Endothelial cell of umbilical vein (primary cell): ENCODE data around the gene AK8. TPM values are rescaled to one million over a fixed set of nuclear protein-coding genes. Genes with fewer than 3 reads are reported as not detected.

Experiments
- BruUV-seq: library from RNA; stranded (reverse); fragments of 400-500 nt; replicated peaks from 2 replicates; lab custom pipeline; 2021; lab: Mats Ljungman, UMichigan
- CTCF ChIA-PET: fragments of 300-600, 350-600 bp; sonication (Branson Sonifier 250); formaldehyde crosslinking; loops from one replicate; lab custom pipeline; 2021; ENCODE audit warnings: antibody characterized with exemption, inconsistent platforms; lab: Charles Lee
- POLR2A ChIA-PET: fragments of 300-600, 350-600 bp; sonication (Branson Sonifier 250); formaldehyde crosslinking; loops from one replicate; lab custom pipeline; 2021; ENCODE audit warnings: antibody characterized with exemption, inconsistent platforms; lab: Charles Lee
- DNase-seq: peaks from one replicate; pipeline ENCODE4 v3.0.0-alpha.2; 2011; ENCODE audit warnings: low read depth, low spot score
- FAIRE-seq: peaks from 2 replicates; lab custom pipeline; 2011; peaks lifted over from hg19 to GRCh38; lab: Jason Lieb, UNC
- H2AFZ ChIP-seq: 2 replicates; pipeline ENCODE4 v1.6.0; 2012; ENCODE audit warnings: low read depth, low read length, control low read depth, inconsistent platforms
- H3K27ac ChIP-seq: 2 replicates; pipeline ENCODE4 v1.5.1; 2011; ENCODE audit warnings: low read depth, mild to moderate bottlenecking, control low read depth, low read length, moderate library complexity; ENCODE audit not compliant: insufficient read depth
- H3K27me3 ChIP-seq, 2 experiments: 2 replicates each; pipeline versions ENCODE4 v1.6.0 to v1.6.1; 2011; ENCODE audit warnings: low read length in 2 of 2, mixed read lengths in 1 of 2; ENCODE audit not compliant: control insufficient read depth in 2 of 2, insufficient read depth in 2 of 2
- H3K36me3 ChIP-seq, 2 experiments: 2 replicates in 1 of 2; 3 replicates in 1 of 2; pipeline ENCODE4 v1.5.1; 2011; ENCODE audit warnings: low read length in 2 of 2, mild to moderate bottlenecking in 1 of 2, moderate library complexity in 1 of 2; ENCODE audit not compliant: control insufficient read depth in 2 of 2, insufficient read depth in 2 of 2; ENCODE audit errors: extremely low read depth in 1 of 2
- H3K4me1 ChIP-seq: 3 replicates; pipeline ENCODE4 v1.5.1; 2011; ENCODE audit warnings: mild to moderate bottlenecking, low read length; ENCODE audit not compliant: control insufficient read depth, insufficient read depth; ENCODE audit errors: extremely low read depth
- H3K4me2 ChIP-seq: 2 replicates; pipeline ENCODE4 v1.6.1; 2011; ENCODE audit warnings: low read length, control low read depth, mixed read lengths; ENCODE audit not compliant: insufficient read depth
- H3K4me3 ChIP-seq, 3 experiments: fragments of 200-600 bp in 1 of 3; sonication (generic), shearing (Covaris generic) in 1 of 3; replicated peaks in 1 of 3; 2 replicates each; pipeline ENCODE4 v1.5.1; 2011 to 2016; ENCODE audit warnings: control low read depth in 3 of 3, low read length in 3 of 3, mild to moderate bottlenecking in 2 of 3, inconsistent platforms in 1 of 3, low read depth in 1 of 3, moderate library complexity in 1 of 3; ENCODE audit not compliant: insufficient read depth in 1 of 3
- H3K79me2 ChIP-seq: 2 replicates; pipeline ENCODE4 v1.6.0; 2012; ENCODE audit warnings: low read length, inconsistent platforms; ENCODE audit not compliant: control insufficient read depth, insufficient read depth
- H3K9ac ChIP-seq: replicated peaks from 2 replicates; pipeline ENCODE3; 2011; ENCODE audit warnings: low read length, control low read depth; ENCODE audit not compliant: insufficient read depth; ENCODE audit errors: extremely low read depth
- H3K9me1 ChIP-seq: replicated peaks from 3 replicates; pipeline ENCODE4 v1.6.0; 2011; ENCODE audit warnings: mild to moderate bottlenecking, low read length; ENCODE audit not compliant: control insufficient read depth, insufficient read depth; ENCODE audit errors: extremely low read depth
- H3K9me3 ChIP-seq: replicated peaks from 2 replicates; pipeline ENCODE4 v1.5.1; 2012; ENCODE audit warnings: low read length, inconsistent platforms; ENCODE audit not compliant: control insufficient read depth, insufficient read depth
- H4K20me1 ChIP-seq: replicated peaks from 2 replicates; pipeline ENCODE3; 2011; ENCODE audit warnings: mild to moderate bottlenecking, low read length; ENCODE audit not compliant: control insufficient read depth, insufficient read depth; ENCODE audit errors: extremely low read depth
- EZH2 ChIP-seq: IDR thresholded peaks from 2 replicates; pipeline ENCODE4 v1.6.1; 2012; ENCODE audit warnings: borderline replicate concordance, low read depth, mild to moderate bottlenecking, moderate library complexity, low read length, inconsistent platforms; ENCODE audit not compliant: severe bottlenecking
- FOS ChIP-seq: IDR thresholded peaks from 2 replicates; pipeline ENCODE4 v1.6.1; 2011; ENCODE audit warnings: mild to moderate bottlenecking, low read length, moderate library complexity, borderline replicate concordance; ENCODE audit not compliant: insufficient read depth
- GATA2 ChIP-seq: IDR thresholded peaks from 2 replicates; pipeline ENCODE4 v1.7.0; 2011; ENCODE audit warnings: low read depth, mild to moderate bottlenecking, moderate library complexity, mixed read lengths, low read length; ENCODE audit not compliant: insufficient read length, insufficient read depth
- JUN ChIP-seq: IDR thresholded peaks from 2 replicates; pipeline ENCODE4 v1.6.1; 2011; ENCODE audit warnings: borderline replicate concordance, low read depth; ENCODE audit not compliant: insufficient read length, insufficient read depth
- MAX ChIP-seq: IDR thresholded peaks from 2 replicates; pipeline ENCODE4 v1.6.1; 2011; ENCODE audit not compliant: insufficient read depth, insufficient read length
- MYC ChIP-seq: IDR thresholded peaks from one replicate; pipeline ENCODE4 v1.6.1; 2011; ENCODE audit warnings: mild to moderate bottlenecking, low read depth, low read length
- POLR2A ChIP-seq: IDR thresholded peaks from 2 replicates; pipeline ENCODE4 v1.6.1; 2012; ENCODE audit warnings: low read depth, mild to moderate bottlenecking, control low read depth, low read length
- POLR2AphosphoS5 ChIP-seq: IDR thresholded peaks from 2 replicates; pipeline ENCODE4 v1.6.1; 2012; ENCODE audit warnings: low read depth, mild to moderate bottlenecking, control low read depth, low read length, moderate library complexity; ENCODE audit not compliant: insufficient read depth
- dilution Hi-C: fragments of 300-500 bp; cut with MboI; formaldehyde crosslinking; loops from one replicate; pipeline ENCODE4 v1.15.0; 2019; ENCODE audit warnings: low sequenced_read_pairs; ENCODE audit not compliant: extremely low pct_ligation_motif_present
- intact Hi-C: fragments of 100-400 bp; cut with micrococcal nuclease; formaldehyde crosslinking; loops from one replicate; pipeline ENCODE4 v1.10.0; 2022
- polyA plus RNA-seq, 4 experiments: library from polyadenylated mRNA; depleted of rRNA in 3 of 4; stranded (reverse) in 3 of 4; unstranded in 1 of 4; fragments of >200 nt; gene quantifications; 2 replicates each; pipeline versions ENCODE4 v1.2.1 to v1.2.3, GENCODE V29; 2011 to 2012; ENCODE audit warnings: missing spikeins in 1 of 4
- total RNA-seq: library from RNA; stranded (reverse); gene quantifications from 2 replicates; pipeline ENCODE4 v1.2.3, GENCODE V29; 2021
- TF ChIP-seq, protein P1 (sequence below), 2 donors: IDR thresholded peaks; 1 replicate in 1 of 2; 2 replicates in 1 of 2; pipeline ENCODE4 v1.5.1; 2011; ENCODE audit warnings: low read length in 2 of 2, mild to moderate bottlenecking in 2 of 2, moderate library complexity in 2 of 2, control low read depth in 1 of 2, inconsistent platforms in 1 of 2, low read depth in 1 of 2; ENCODE audit not compliant: insufficient read depth in 1 of 2; ENCODE audit errors: extremely low read depth in 1 of 2

Gene AK8
- total and polyA plus RNA-seq, 2 donors (not counting 3 experiments of a cell fraction or from before 2014, with no cell fraction given), result 0.06 TPM; not detected in 1

DNA sequence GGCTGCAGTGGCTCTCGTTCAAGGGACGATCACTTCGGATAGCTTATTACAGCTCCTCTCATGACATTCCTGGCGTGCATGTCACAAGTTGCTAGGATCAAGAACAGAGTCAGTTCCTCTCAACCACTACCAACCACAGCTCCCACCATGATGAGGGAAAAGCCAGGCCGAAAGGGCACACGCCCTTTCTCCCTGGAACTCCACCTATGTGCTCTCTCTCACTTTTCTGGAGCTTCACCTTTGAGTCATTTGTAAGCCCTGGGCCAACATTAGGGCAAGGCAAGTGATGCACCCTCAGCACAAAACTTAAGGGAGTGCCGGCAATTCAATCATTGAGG, 2.2 kb upstream of the AK8 start:
- dilution Hi-C loops, result no loop called here
- Histone ChIP-seq H4K20me1 (no peaks in the 10 kb centered on the region), H3K36me3 (no peaks in the 10 kb centered on the region), H3K9me1 (no peaks in the 10 kb centered on the region), H3K9ac (no peak overlapping the region), H3K27ac (no peak overlapping the region), H3K79me2 (no peaks in the 10 kb centered on the region), H3K27me3 (peaks cover 0 to 3% of the 10 kb centered on the region in 2 experiments), H3K4me3 (no peak overlapping the region), H3K4me1 (peaks cover 2% of the 10 kb centered on the region), H3K9me3 (no peaks in the 10 kb centered on the region), H2AFZ (no peak overlapping the region), H3K4me2 (no peak overlapping the region)
- POLR2A ChIA-PET, result no interaction called here
- FAIRE-seq (no peak), DNase-seq (no peak)
- TF ChIP-seq GATA2 (no peak), POLR2AphosphoS5 (no peak), MAX (no peak), POLR2A (no peak), JUN (no peak), EZH2 (no peak), MYC (no peak), FOS (no peak)
- TF ChIP-seq, protein P1, sequence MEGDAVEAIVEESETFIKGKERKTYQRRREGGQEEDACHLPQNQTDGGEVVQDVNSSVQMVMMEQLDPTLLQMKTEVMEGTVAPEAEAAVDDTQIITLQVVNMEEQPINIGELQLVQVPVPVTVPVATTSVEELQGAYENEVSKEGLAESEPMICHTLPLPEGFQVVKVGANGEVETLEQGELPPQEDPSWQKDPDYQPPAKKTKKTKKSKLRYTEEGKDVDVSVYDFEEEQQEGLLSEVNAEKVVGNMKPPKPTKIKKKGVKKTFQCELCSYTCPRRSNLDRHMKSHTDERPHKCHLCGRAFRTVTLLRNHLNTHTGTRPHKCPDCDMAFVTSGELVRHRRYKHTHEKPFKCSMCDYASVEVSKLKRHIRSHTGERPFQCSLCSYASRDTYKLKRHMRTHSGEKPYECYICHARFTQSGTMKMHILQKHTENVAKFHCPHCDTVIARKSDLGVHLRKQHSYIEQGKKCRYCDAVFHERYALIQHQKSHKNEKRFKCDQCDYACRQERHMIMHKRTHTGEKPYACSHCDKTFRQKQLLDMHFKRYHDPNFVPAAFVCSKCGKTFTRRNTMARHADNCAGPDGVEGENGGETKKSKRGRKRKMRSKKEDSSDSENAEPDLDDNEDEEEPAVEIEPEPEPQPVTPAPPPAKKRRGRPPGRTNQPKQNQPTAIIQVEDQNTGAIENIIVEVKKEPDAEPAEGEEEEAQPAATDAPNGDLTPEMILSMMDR (IDR thresholded peaks at IDR 0.05; ENCODE audit: extremely low read depth in 1 of 2, insufficient read depth in 1 of 2, low read depth in 1 of 2, low read length in 2 of 2), result no peak
- intact Hi-C loops, result no loop called here
- CTCF ChIA-PET, result interaction anchor here (2.3 kb wide), 1 partner anchor 22 kb away, joined by 12 read pairs; no protein-coding TSS in a partner anchor
- no TSS peak for BruUV-seq
